ENCODE data around the gene UCN2. TPM values are rescaled to one million over a fixed set of nuclear protein-coding genes. Genes with fewer than 3 reads are reported as not detected.

Gene UCN2, protein sequence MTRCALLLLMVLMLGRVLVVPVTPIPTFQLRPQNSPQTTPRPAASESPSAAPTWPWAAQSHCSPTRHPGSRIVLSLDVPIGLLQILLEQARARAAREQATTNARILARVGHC
- total RNA-seq (not detected), polyA plus RNA-seq (not detected)

DNA sequence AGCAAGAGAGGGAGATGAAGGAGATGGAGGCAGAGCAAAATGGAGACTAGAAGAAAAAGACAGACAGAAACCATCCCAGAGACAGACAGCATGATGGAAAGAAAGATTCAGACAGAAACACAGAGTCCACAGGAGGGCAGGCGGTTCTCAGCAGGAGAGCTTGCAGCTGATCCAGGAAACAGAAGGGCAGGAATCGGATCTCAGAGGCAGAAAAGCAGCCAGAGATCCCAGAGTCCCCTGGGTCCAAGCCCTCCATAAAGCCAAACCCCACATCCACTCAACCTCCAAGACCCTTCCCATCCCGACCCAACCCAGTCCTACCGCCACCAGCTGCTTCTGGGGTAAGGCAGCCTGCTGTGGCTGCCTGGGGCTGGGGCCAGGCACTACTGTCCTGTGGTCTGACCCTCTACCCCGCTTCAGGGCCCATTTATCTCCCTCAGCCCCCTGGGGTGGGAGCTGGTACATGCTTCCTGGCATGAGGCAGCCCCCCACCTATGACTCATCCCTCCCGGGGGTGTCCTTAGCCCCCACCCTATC is at the start of gene UCN2:
Gene UCN2, minus strand, starts transcription at position 400 of the 537 bp plus-strand sequence. CDS start 657 bp downstream, outside the sequence.
- H3K36me3 Mint-ChIP-seq, result no peaks in the 10 kb centered on the region
- H3K36me3 ChIP-seq (ENCODE audit: insufficient read depth, low read length), result no peaks in the 10 kb centered on the region
- H3K27ac Mint-ChIP-seq, result peak within 1 kb of the TSS in 1 of 7 donors; percentile 48
- ChIA-PET POLR2A (ENCODE audit: partially characterized antibody) (no interaction called here), CTCF (ENCODE audit: partially characterized antibody) (no interaction called here)
- no peaks in the 10 kb centered on the region for H3K27me3 ChIP-seq (ENCODE audit: insufficient read depth, low read length)
- H3K27me3 Mint-ChIP-seq, result no peaks in the 10 kb centered on the region
- peaks cover 0 to 1% (median 0%) of the 10 kb centered on the region in 8 donors for H3K9me3 Mint-ChIP-seq
- H3K4me1 ChIP-seq (ENCODE audit: insufficient read depth, low read length), result peaks cover 2% of the 10 kb centered on the region
- intact Hi-C loops (cut with micrococcal nuclease), result no loop called here
- no peaks in the 10 kb centered on the region for H3K9me3 ChIP-seq (ENCODE audit: control insufficient read depth in 1 of 2, low read length in 2 of 2)
- no peak within 1 kb of the TSS for H3K27ac ChIP-seq (ENCODE audit: low read depth, low read length)
- peak in 1 of 5 donors; percentile 1 for DNase-seq
- H3K4me3 ChIP-seq (ENCODE audit: low read length in 2 of 2), result no peak within 1 kb of the TSS
- H3K4me1 Mint-ChIP-seq, result peaks cover 0 to 15% (median 4%) of the 10 kb centered on the region in 4 donors
- H3K4me3 Mint-ChIP-seq, result peak within 1 kb of the TSS in 1 of 8 donors; percentile 7

DNA sequence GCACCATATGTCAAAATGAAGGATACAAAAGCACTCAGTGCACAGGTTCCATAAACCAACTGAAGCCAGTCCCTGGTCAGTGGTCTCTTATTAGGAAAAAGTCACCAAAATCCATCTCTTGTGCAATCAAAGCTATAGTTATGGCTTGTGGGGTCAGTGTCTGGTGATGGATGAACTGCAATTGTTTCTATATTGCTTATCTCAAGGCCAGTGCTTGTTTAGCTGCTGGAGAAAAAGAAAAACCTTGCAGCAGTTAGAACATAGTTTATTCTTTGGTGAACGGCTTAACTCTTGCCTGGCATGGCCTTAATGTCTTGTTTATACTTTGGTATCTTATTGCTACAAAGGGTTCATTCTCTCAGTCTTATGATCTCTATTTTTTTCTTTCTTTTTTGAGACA is 48.7 kb upstream of the UCN2 start:
- no peaks in the 10 kb centered on the region for H3K27me3 ChIP-seq (ENCODE audit: insufficient read depth, low read length)
- Mint-ChIP-seq H3K27me3 (no peaks in the 10 kb centered on the region), H3K9me3 (peaks cover 0 to 9% (median 5%) of the 10 kb centered on the region in 8 donors), H3K4me1 (peaks cover 12 to 24% (median 16%) of the 10 kb centered on the region in 4 donors), H3K4me3 (peak overlapping the region in 1 of 8 donors; percentile 57), H3K36me3 (peaks cover 7 to 11% of the 10 kb centered on the region in 2 donors), H3K27ac (no peak overlapping the region)
- no peak overlapping the region for H3K27ac ChIP-seq (ENCODE audit: low read depth, low read length)
- POLR2A ChIA-PET (ENCODE audit: partially characterized antibody), result interaction anchor here (1.3 kb wide), 1 partner anchor 12 kb away, joined by 3 read pairs; no protein-coding TSS in a partner anchor
- CTCF ChIA-PET (ENCODE audit: partially characterized antibody), result interaction anchor here (0.6 to 2.2 kb wide), 4 partner anchors 22 to 734 kb away, joined by 3 to 19 read pairs (median 4); partner anchors contain the start of gene SLC26A6
- peaks cover 2 to 5% of the 10 kb centered on the region in 2 donors for H3K9me3 ChIP-seq (ENCODE audit: control insufficient read depth in 1 of 2, low read length in 2 of 2)
- no peak for DNase-seq
- no peaks in the 10 kb centered on the region for H3K36me3 ChIP-seq (ENCODE audit: insufficient read depth, low read length)
- H3K4me3 ChIP-seq (ENCODE audit: low read length in 2 of 2), result no peak overlapping the region
- intact Hi-C loops (cut with micrococcal nuclease), result no loop called here
- H3K4me1 ChIP-seq (ENCODE audit: insufficient read depth, low read length), result peaks cover 10% of the 10 kb centered on the region

DNA sequence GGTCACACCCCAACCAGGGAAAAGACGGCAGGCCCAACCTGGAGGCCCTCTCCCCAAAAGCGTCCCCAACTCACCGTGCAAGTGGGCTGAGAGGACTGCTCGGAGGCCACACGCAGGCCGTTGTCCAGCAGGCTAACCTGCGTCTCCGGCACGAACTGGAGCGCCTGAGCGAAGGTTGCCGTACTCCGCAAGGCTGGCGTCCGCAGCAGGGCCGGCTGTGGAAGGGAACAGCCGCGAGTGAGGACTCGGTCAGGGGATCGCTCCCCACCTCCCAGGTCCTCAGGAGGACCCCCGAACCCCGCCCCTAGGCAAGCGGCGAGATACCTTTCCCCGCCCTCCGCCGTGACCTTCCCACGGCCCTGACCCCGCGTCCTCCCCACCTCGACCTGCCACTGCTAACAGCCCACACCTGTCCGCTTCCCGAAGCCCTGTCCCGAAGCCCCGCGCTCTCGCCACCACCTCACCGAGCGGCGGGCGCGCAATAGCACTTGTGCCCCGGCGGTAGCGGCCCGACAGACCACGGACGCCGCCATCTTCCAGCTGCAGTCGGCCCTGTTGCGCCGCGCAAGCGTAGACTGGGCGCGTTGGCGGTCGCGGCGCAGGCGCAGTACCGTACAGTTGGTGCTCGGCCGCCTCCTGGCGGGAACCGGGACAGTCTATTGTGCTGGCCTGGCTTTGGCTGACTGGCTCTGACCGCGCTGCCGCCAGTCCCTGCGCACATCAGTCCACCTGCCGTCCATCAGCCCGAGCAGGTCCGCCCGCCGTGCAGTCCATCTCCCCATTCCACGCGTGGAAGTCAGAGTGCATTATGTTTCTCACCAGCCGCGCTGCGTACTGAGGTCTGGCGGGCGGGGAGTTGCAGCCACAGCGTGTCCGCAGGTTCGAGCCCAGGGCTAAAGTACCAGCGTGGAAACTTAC is 45.8 kb upstream of the UCN2 start, which contains the start of gene UQCRC1:
Gene UQCRC1, minus strand, starts transcription at position 559 of the 918 bp plus-strand sequence. Its CDS starts 26 bp downstream, at position 533.
- Mint-ChIP-seq H3K36me3 (peaks cover 12 to 30% of the 10 kb centered on the region in 2 donors), H3K27me3 (no peaks in the 10 kb centered on the region), H3K4me3 (peak within 1 kb of the TSS; percentile 93 to 100 (median 98)), H3K9me3 (no peaks in the 10 kb centered on the region), H3K27ac (peak within 1 kb of the TSS; percentile 95 to 100 (median 98)), H3K4me1 (peaks cover 12 to 24% (median 19%) of the 10 kb centered on the region in 4 donors)
- intact Hi-C loops (cut with micrococcal nuclease), result loop anchor here (1.0 to 2.0 kb wide), 5 partner anchors 25 to 208 kb away; partner anchors contain the start of genes NCKIPSD and SLC26A6
- peaks cover 12% of the 10 kb centered on the region for H3K36me3 ChIP-seq (ENCODE audit: insufficient read depth, low read length)
- peaks cover 10% of the 10 kb centered on the region for H3K4me1 ChIP-seq (ENCODE audit: insufficient read depth, low read length)
- peak within 1 kb of the TSS; percentile 89 for H3K27ac ChIP-seq (ENCODE audit: low read depth, low read length)
- H3K27me3 ChIP-seq (ENCODE audit: insufficient read depth, low read length), result no peaks in the 10 kb centered on the region
- DNase-seq, result peak; percentile 87 to 94 (median 93)
- H3K4me3 ChIP-seq (ENCODE audit: low read length in 2 of 2), result peak within 1 kb of the TSS; percentile 76 to 83
- ChIA-PET POLR2A (ENCODE audit: partially characterized antibody) (interaction anchor here (1.0 to 1.5 kb wide), 6 partner anchors 25 to 209 kb away, joined by 3 to 12 read pairs (median 3); partner anchors contain the start of gene SLC26A6), CTCF (ENCODE audit: partially characterized antibody) (interaction anchor here (0.5 to 1.2 kb wide), 8 partner anchors 25 to 1340 kb away, joined by 3 to 6 read pairs (median 4); partner anchors contain the start of gene PFKFB4)
- no peaks in the 10 kb centered on the region for H3K9me3 ChIP-seq (ENCODE audit: control insufficient read depth in 1 of 2, low read length in 2 of 2)

DNA sequence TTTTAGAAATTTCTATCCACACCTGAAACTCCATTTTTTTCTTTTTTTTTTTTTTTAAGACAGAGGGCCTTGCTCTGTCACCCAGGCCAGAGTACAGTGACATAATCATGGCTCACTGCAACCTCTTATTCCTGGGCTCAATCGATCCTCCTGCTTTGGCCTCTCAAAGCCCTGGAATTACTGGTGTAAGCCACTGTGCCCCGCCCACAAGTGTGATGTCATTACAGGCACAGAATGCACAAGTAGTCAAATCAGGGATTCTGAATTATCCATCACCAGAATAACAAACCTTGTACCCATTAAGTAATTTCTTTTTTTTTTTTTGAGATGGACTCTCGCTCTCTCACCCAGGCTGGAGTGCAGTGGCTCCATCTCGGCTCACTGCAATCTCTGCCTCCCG is 43.9 kb upstream of the UCN2 start:
- H3K4me3 Mint-ChIP-seq, result peak overlapping the region in 1 of 8 donors; percentile 39
- peaks cover 20 to 46% of the 10 kb centered on the region in 2 donors for H3K36me3 Mint-ChIP-seq
- CTCF ChIA-PET (ENCODE audit: partially characterized antibody), result no interaction called here
- H3K9me3 Mint-ChIP-seq, result no peaks in the 10 kb centered on the region
- DNase-seq, result no peak
- peak overlapping the region in 1 of 7 donors; percentile 18 for H3K27ac Mint-ChIP-seq
- no peak overlapping the region for H3K27ac ChIP-seq (ENCODE audit: low read depth, low read length)
- H3K4me1 Mint-ChIP-seq, result peaks cover 13 to 24% (median 19%) of the 10 kb centered on the region in 4 donors
- intact Hi-C loops (cut with micrococcal nuclease), result no loop called here
- peaks cover 10% of the 10 kb centered on the region for H3K4me1 ChIP-seq (ENCODE audit: insufficient read depth, low read length)
- no peaks in the 10 kb centered on the region for H3K27me3 ChIP-seq (ENCODE audit: insufficient read depth, low read length)
- H3K9me3 ChIP-seq (ENCODE audit: control insufficient read depth in 1 of 2, low read length in 2 of 2), result no peaks in the 10 kb centered on the region
- POLR2A ChIA-PET (ENCODE audit: partially characterized antibody), result interaction anchor here (1.0 kb wide), 1 partner anchor 54 kb away, joined by 3 read pairs; no protein-coding TSS in a partner anchor
- H3K36me3 ChIP-seq (ENCODE audit: insufficient read depth, low read length), result peaks cover 31% of the 10 kb centered on the region
- no peak overlapping the region for H3K4me3 ChIP-seq (ENCODE audit: low read length in 2 of 2)
- H3K27me3 Mint-ChIP-seq, result no peaks in the 10 kb centered on the region

DNA sequence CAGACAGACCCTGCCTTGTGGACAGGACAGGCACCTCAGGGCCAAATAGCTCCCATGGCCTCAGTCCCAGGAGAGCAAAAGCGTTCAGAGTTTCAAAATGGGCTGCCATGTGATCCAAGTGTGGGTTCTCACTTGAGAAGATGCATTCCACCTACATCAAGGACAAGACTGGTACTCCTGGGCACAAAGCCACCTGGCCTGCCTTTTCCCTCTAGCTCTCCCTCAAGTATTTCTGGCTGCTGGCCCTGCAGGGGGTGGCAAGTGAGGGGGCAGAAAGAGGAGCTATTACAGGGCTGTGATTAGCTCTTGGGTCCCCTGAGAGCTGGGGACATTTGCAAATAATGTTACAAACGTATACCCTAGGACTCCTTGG is 38.0 kb upstream of the UCN2 start:
- peaks cover 63% of the 10 kb centered on the region for H3K36me3 ChIP-seq (ENCODE audit: insufficient read depth, low read length)
- no peak overlapping the region for H3K27ac ChIP-seq (ENCODE audit: low read depth, low read length)
- CTCF ChIA-PET (ENCODE audit: partially characterized antibody), result no interaction called here
- H3K27me3 Mint-ChIP-seq, result no peaks in the 10 kb centered on the region
- H3K4me3 Mint-ChIP-seq, result no peak overlapping the region
- H3K9me3 Mint-ChIP-seq, result no peaks in the 10 kb centered on the region
- peak in 1 of 5 donors; percentile 16 for DNase-seq
- intact Hi-C loops (cut with micrococcal nuclease), result no loop called here
- no peaks in the 10 kb centered on the region for H3K9me3 ChIP-seq (ENCODE audit: control insufficient read depth in 1 of 2, low read length in 2 of 2)
- no peak overlapping the region for H3K27ac Mint-ChIP-seq
- H3K27me3 ChIP-seq (ENCODE audit: insufficient read depth, low read length), result no peaks in the 10 kb centered on the region
- POLR2A ChIA-PET (ENCODE audit: partially characterized antibody), result no interaction called here
- H3K36me3 Mint-ChIP-seq, result peaks cover 28 to 73% of the 10 kb centered on the region in 2 donors
- peaks cover 0 to 6% (median 3%) of the 10 kb centered on the region in 4 donors for H3K4me1 Mint-ChIP-seq
- H3K4me1 ChIP-seq (ENCODE audit: insufficient read depth, low read length), result no peaks in the 10 kb centered on the region
- no peak overlapping the region for H3K4me3 ChIP-seq (ENCODE audit: low read length in 2 of 2)

DNA sequence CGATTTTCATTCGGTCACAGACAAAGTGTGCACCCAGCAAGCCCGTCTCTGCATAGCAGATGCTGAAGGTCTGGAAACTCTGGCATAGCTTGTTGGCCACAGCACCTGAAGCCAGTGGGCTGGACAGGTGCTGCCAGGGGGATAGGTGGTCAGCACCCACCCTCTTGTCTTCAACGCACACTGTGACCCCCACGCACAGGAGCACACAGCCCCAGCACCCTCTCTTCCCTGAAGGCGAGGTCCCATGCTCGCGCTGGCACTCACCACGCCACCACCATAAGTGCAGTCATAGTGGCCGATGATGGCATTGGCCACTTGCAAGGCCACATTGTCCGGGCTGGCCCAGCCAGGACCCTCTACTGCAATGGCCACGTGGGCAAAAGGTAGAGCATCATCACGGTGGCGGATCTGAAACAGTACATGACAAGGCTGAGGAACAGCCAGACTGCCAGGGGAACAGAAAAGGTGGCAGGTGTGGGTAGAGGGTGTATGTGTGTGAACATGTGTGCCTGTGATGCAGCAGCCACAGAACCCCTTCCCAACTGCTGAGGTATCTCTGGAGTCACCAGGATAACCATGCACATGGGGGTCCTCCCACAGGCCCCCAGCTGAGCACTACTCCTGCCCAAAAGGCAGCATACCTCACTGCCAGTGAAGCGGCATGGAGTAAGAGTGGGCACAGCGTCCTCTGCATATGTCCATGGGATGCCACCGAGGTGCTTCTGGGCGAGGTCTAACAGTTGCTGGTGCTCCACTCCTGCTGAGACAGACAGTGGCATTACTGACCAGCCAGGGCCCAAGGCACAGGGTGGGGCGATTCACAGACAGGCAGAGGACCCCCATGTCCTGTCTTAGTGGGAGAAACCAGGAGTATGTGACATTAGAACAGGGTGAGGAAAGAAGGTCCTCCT is 37.4 kb upstream of the UCN2 start:
- H3K9me3 ChIP-seq (ENCODE audit: control insufficient read depth in 1 of 2, low read length in 2 of 2), result no peaks in the 10 kb centered on the region
- H3K36me3 ChIP-seq (ENCODE audit: insufficient read depth, low read length), result peaks cover 63% of the 10 kb centered on the region
- H3K4me1 Mint-ChIP-seq, result peaks cover 0 to 6% (median 3%) of the 10 kb centered on the region in 4 donors
- H3K27ac ChIP-seq (ENCODE audit: low read depth, low read length), result no peak overlapping the region
- H3K27me3 ChIP-seq (ENCODE audit: insufficient read depth, low read length), result no peaks in the 10 kb centered on the region
- no peaks in the 10 kb centered on the region for H3K4me1 ChIP-seq (ENCODE audit: insufficient read depth, low read length)
- intact Hi-C loops (cut with micrococcal nuclease), result no loop called here
- no peak overlapping the region for H3K27ac Mint-ChIP-seq
- peak in 1 of 5 donors; percentile 15 for DNase-seq
- CTCF ChIA-PET (ENCODE audit: partially characterized antibody), result no interaction called here
- peaks cover 28 to 70% of the 10 kb centered on the region in 2 donors for H3K36me3 Mint-ChIP-seq
- POLR2A ChIA-PET (ENCODE audit: partially characterized antibody), result no interaction called here
- H3K9me3 Mint-ChIP-seq, result no peaks in the 10 kb centered on the region
- peak overlapping the region in 1 of 8 donors; percentile 20 for H3K4me3 Mint-ChIP-seq
- no peak overlapping the region for H3K4me3 ChIP-seq (ENCODE audit: low read length in 2 of 2)
- no peaks in the 10 kb centered on the region for H3K27me3 Mint-ChIP-seq
